ENCODE data around the gene CCNL1.
"Not testable (repeated sequence)": the region's sequence is repeated elsewhere in the genome, so short reads cannot be mapped to it uniquely, and the experiment has no call there.

The CCNL1 gene

GRCh38 chr3:157170861-157171260 lies 10.9 kb upstream of the CCNL1 start:
- TF ChIP-seq CTCF (IDR thresholded peaks at IDR 0.05; ENCODE audit: control insufficient read depth, insufficient read depth, low read depth, low read length, missing control alignments), result no peak
- H3K4me3 ChIP-seq (ENCODE audit: control insufficient read depth, low read depth, low read length), result no peak overlapping the region
- no peak for DNase-seq (ENCODE audit: low read depth)

- no peak for TF ChIP-seq CTCF (IDR thresholded peaks at IDR 0.05; ENCODE audit: control insufficient read depth, insufficient read depth, low read depth, low read length, missing control alignments)
- no peak overlapping the region for H3K4me3 ChIP-seq (ENCODE audit: control insufficient read depth, low read depth, low read length)
- DNase-seq (ENCODE audit: low read depth), result no peak
These were observed 7.6 kb upstream of the CCNL1 start for GRCh38 chr3:157167371-157168042.

- no peak for TF ChIP-seq CTCF (IDR thresholded peaks at IDR 0.05; ENCODE audit: control insufficient read depth, insufficient read depth, low read depth, low read length, missing control alignments)
- no peak overlapping the region for H3K4me3 ChIP-seq (ENCODE audit: control insufficient read depth, low read depth, low read length)
- DNase-seq (ENCODE audit: low read depth), result no peak
These were observed 6.6 kb upstream of the CCNL1 start for GRCh38 chr3:157166561-157166960.

- no peak overlapping the region for H3K4me3 ChIP-seq (ENCODE audit: control insufficient read depth, low read depth, low read length)
- DNase-seq (ENCODE audit: low read depth), result no peak
- TF ChIP-seq CTCF (IDR thresholded peaks at IDR 0.05; ENCODE audit: control insufficient read depth, insufficient read depth, low read depth, low read length, missing control alignments), result no peak
These were observed 6.2 kb upstream of the CCNL1 start for GRCh38 chr3:157166115-157166514.

GRCh38 chr3:157163217-157163953 lies 3.4 kb upstream of the CCNL1 start:
- no peak for TF ChIP-seq CTCF (IDR thresholded peaks at IDR 0.05; ENCODE audit: control insufficient read depth, insufficient read depth, low read depth, low read length, missing control alignments)
- H3K4me3 ChIP-seq (ENCODE audit: control insufficient read depth, low read depth, low read length), result no peak overlapping the region
- DNase-seq (ENCODE audit: low read depth), result no peak

- not testable (repeated sequence) for DNase-seq (ENCODE audit: low read depth)
These were observed 2.7 kb upstream of the CCNL1 start for GRCh38 chr3:157162620-157163019.

GRCh38 chr3:157160658-157161424 lies 894 bp upstream of the CCNL1 start:
- no peak for TF ChIP-seq CTCF (IDR thresholded peaks at IDR 0.05; ENCODE audit: control insufficient read depth, insufficient read depth, low read depth, low read length, missing control alignments)
- H3K4me3 ChIP-seq (ENCODE audit: control insufficient read depth, low read depth, low read length), result peak overlapping the region; percentile 68
- peak; percentile 84 for DNase-seq (ENCODE audit: low read depth)

More at GRCh38 chr3:157162620-157163019, 2.7 kb upstream of the CCNL1 start:
- H3K4me3 ChIP-seq (ENCODE audit: control insufficient read depth, low read depth, low read length), result not testable (repeated sequence)
